ENCODE results near the gene BABAM2.

The BABAM2 gene

GRCh38 chr2:28279371-28279770, 388.8 kb downstream of the BABAM2 start:
- no peak for DNase-seq (ENCODE audit: low read depth in 2 of 2)

GRCh38 chr2:28280619-28281018, 390.1 kb downstream of the BABAM2 start:
- DNase-seq (ENCODE audit: low read depth in 2 of 2), result no peak

GRCh38 chr2:28281739-28282138, 391.2 kb downstream of the BABAM2 start:
- DNase-seq (ENCODE audit: low read depth in 2 of 2), result no peak

GRCh38 chr2:28282248-28282647, 391.7 kb downstream of the BABAM2 start:
- no peak for DNase-seq (ENCODE audit: low read depth in 2 of 2)

GRCh38 chr2:28282861-28283646, 392.5 kb downstream of the BABAM2 start:
- DNase-seq (ENCODE audit: low read depth in 2 of 2), result no peak

GRCh38 chr2:28283861-28284260, 393.3 kb downstream of the BABAM2 start:
- DNase-seq (ENCODE audit: low read depth in 2 of 2), result no peak

- no peak for DNase-seq (ENCODE audit: low read depth in 2 of 2)
Measured at GRCh38 chr2:28286678-28287077, 396.1 kb downstream of the BABAM2 start.

GRCh38 chr2:28287256-28287915, 396.9 kb downstream of the BABAM2 start:
- no peak for DNase-seq (ENCODE audit: low read depth in 2 of 2)

GRCh38 chr2:28288620-28289019, 398.1 kb downstream of the BABAM2 start:
- DNase-seq (ENCODE audit: low read depth in 2 of 2), result no peak

GRCh38 chr2:28291811-28292440, 401.4 kb downstream of the BABAM2 start:
- DNase-seq (ENCODE audit: low read depth in 2 of 2), result no peak

GRCh38 chr2:28292491-28292890, 402.0 kb downstream of the BABAM2 start:
- no peak for DNase-seq (ENCODE audit: low read depth in 2 of 2)

GRCh38 chr2:28293416-28293815, 402.9 kb downstream of the BABAM2 start:
- no peak for DNase-seq (ENCODE audit: low read depth in 2 of 2)

- no peak for DNase-seq (ENCODE audit: low read depth in 2 of 2)
Measured at GRCh38 chr2:28294451-28294850, 403.9 kb downstream of the BABAM2 start.

- no peak for DNase-seq (ENCODE audit: low read depth in 2 of 2)
Measured at GRCh38 chr2:28296243-28296642, 405.7 kb downstream of the BABAM2 start.

GRCh38 chr2:28296904-28297303, 406.4 kb downstream of the BABAM2 start:
- DNase-seq (ENCODE audit: low read depth in 2 of 2), result no peak

- DNase-seq (ENCODE audit: low read depth in 2 of 2), result no peak
Measured at GRCh38 chr2:28297531-28297930, 407.0 kb downstream of the BABAM2 start.

GRCh38 chr2:28298406-28298805, 407.9 kb downstream of the BABAM2 start:
- no peak for DNase-seq (ENCODE audit: low read depth in 2 of 2)

- DNase-seq (ENCODE audit: low read depth in 2 of 2), result no peak
Measured at GRCh38 chr2:28300485-28301341, 410.2 kb downstream of the BABAM2 start.

- DNase-seq (ENCODE audit: low read depth in 2 of 2), result no peak
Measured at GRCh38 chr2:28305202-28305601, 414.7 kb downstream of the BABAM2 start.

- DNase-seq (ENCODE audit: low read depth in 2 of 2), result no peak
Measured at GRCh38 chr2:28310107-28310506, 419.6 kb downstream of the BABAM2 start.

GRCh38 chr2:28311660-28312249, 421.2 kb downstream of the BABAM2 start:
- DNase-seq (ENCODE audit: low read depth in 2 of 2), result no peak
